Kidney capillary endothelial cell (primary cell): ENCODE data around the gene OPRM1.

Source experiments
- DNase-seq: peaks from one replicate; pipeline ENCODE4 v3.0.0-alpha.2; 2018; ENCODE audit warnings: low spot score

OPRM1 gene

GRCh38 chr6:154202958-154203357 lies 163.9 kb downstream of the OPRM1 start:
- no peak for DNase-seq

GRCh38 chr6:154206141-154206540 lies 167.1 kb downstream of the OPRM1 start:
- no peak for DNase-seq

DNA sequence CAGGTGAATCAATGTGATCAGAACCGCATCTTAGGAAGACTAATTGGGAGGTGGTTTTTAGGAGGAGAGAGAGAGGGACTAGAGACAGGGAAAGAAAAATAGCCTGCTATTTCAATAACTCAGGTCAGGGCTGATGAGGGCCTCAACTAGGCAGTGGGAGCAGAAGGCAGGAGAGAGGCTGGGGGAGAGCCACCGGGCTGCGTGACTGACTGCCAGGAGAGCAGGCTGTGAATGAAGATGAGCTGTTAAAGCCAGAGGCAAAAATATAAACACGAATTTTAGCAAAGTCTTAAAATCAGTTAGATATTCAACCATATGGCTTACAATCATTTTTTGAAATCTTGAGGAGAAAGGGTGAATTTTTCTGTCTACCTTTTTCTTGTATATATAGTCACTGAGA lies 168.0 kb downstream of the OPRM1 start:
- DNase-seq = no peak

DNA sequence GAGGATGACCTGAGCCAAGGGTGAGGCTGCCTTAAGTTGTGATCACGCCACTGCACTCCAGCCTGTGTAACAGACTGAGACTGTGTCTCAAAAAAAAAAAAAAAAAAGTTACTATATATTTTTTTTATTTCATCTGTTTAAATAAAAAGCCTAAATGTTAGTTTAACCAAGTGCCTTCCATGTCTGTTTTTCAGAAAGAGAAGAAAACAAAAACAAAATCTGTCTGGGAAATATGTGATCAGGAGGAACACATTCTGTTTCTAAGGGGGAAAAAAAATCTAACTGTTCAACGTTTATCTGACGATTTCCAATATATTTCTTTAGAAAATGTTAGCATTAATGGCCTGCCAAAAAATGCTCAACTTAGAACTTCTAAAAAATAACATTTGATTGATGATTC lies 170.5 kb downstream of the OPRM1 start:
- no peak for DNase-seq

DNA sequence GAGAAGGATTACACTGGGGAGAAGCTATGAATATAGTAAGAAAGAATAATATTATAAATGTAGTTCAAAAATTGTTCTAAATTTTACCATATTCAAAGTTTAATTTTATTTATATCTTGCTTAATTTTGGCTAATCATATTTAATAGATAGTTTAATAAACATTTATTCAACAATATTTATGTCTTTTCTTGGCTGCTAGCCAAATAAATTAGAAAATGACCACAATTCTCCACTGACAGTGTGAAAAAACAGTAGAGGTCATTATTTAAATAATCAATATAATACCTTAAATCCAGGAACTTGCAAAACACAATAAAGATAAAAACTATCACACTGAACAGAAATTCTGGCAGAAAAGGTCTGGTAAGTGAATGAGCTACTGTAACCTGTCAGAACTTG lies 171.6 kb downstream of the OPRM1 start:
- DNase-seq = no peak

DNA sequence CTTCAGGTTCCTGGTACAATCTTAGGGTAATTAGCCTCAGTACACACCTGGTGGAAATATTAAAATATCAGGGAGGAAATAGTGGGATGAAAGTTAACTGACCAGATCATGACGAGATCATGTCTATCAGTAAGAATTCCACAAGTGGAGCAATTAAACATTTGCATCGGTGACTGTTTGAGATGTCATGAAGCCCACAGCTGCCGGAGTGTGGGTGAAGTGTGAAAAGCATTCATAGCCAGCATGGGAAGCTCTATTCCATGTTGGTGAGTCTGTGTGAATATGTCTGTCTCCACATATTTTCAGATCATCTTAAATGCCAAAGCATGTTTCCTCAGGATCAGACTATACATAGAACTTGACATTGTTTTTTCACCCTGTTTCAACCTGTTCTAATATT lies 174.7 kb downstream of the OPRM1 start:
- DNase-seq = no peak

DNA sequence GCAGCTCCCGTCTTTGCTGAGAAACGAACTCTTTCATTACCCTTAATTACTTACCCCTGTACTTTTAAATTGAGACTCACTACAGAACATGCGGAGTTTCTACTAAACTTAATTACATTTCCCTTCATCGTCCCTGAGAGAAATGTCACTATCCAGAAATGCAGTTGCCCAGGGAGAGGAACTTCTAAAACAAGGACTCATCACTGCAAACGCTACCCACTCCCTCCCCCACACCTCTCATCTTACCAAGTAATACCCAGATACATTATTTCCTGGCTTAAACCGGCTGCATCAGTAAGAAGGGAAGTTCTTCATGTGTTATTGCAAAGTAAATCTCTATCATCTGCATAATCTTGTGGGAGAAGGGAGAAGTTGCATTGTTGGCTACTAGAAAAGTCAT lies 179.3 kb downstream of the OPRM1 start:
- DNase-seq = no peak

DNA sequence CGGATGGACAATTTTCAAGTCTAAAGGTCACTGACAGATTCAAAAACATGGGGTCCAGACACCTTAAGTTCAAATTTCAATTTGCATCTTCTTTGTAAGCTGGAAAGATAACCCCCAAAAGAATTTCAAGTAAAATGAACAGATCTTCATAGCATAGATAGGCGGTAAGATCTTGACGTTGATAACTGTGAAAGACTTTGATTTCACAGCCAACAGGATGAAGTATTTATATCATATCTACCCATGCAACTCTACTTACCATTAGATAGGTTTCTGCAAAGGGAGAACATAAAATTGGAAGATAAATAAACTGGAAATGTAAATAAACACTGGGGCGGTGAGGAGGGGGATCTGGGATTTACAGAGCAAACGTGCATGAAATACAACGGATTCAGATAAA lies 179.7 kb downstream of the OPRM1 start:
- no peak for DNase-seq

DNA sequence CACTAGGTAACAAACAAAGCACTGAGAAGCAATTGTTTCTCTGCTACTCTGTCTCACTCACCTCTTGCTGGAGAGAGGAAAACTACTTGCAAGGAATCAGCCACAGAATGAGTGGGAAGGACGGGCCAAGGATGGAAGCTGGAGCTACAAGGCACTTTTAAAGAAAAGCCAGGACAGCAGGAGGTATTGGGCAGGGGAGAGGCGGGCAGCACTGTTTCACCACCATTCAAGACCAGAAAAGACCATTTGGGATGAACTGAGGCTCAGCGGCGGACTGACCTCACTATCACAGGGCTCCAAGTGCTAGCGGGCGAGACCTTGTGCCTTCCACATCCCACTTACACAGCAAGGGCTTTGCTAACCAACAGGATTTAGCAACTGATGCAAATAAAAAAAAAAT lies 180.2 kb downstream of the OPRM1 start:
- no peak for DNase-seq

GRCh38 chr6:154222716-154223115 lies 183.7 kb downstream of the OPRM1 start:
- no peak for DNase-seq

DNA sequence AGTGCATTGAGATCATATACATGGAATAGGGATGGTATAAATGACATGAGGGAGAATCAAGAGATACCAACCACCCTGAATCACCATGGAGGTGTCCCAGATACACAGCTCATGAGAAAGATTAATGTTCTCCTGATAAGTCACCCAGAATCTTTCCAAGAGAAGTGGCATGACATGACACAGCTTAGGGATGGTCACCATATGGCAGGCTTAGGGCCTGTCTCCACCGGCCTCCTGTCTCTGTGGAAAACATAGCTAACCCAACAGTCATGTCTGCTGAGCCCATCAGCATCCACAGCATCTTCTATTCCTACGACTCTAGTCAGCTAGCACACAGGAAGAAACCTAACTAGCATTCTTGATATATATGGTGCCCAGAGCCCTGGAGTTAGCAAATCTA lies 184.3 kb downstream of the OPRM1 start:
- no peak for DNase-seq

DNA sequence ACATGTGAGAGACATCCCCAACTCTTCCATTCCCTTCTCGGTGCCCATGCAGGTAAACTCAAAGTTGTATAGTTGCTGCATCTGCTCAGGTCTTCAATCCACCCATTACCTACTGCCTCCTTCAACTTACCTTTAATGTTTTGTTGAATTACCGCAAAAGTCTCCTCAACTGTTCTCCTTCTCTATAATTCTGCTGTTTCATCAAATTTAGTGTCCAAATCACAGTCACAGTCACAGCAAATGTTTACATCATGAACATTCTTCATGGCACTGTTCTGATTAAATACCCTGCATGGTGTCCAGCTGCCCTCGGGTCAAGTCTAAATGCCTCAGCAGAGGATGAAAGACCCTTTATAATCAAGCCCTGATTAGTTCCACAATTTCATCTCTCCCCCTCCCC lies 187.4 kb downstream of the OPRM1 start:
- no peak for DNase-seq

- DNase-seq = no peak
These were observed 189.0 kb downstream of the OPRM1 start for GRCh38 chr6:154227862-154228520.

GRCh38 chr6:154228521-154228905 lies 189.5 kb downstream of the OPRM1 start:
- no peak for DNase-seq

DNA sequence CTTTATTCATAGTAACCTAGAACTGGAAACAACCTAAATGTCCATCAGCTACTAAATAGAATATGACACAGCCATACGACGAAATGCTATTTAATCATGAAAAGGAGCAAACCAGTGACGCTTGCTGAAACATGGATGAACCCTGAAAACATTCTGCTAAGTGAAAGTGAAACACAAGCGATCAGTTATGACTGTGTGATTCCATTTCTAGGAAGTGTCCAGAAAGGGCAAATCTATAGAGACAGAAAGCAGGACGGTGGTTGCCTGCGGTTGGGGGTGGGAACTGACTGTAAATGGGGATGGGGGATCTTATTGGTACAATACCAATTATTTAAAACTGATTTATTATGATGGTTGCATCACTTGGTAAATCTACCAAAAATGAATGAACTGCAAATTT lies 190.7 kb downstream of the OPRM1 start:
- DNase-seq = no peak

DNA sequence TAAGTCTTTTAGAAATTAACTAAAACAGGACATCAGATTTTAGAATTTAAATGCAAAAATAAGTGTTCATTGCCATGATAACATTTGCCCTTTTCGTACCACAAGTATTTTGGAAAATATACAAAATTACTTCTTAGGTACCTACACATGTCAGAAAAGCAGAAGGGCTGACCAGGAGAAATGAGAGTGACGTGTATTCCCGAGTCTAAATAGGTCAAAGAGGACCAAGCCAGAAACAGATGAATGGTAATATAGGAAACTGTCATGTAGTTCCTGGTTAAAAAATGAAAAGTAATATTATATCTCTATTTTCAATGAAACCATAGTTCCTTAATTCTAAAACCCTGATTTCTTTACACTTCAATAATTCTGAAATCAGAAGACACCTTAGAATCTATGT lies 191.4 kb downstream of the OPRM1 start:
- DNase-seq = no peak

DNA sequence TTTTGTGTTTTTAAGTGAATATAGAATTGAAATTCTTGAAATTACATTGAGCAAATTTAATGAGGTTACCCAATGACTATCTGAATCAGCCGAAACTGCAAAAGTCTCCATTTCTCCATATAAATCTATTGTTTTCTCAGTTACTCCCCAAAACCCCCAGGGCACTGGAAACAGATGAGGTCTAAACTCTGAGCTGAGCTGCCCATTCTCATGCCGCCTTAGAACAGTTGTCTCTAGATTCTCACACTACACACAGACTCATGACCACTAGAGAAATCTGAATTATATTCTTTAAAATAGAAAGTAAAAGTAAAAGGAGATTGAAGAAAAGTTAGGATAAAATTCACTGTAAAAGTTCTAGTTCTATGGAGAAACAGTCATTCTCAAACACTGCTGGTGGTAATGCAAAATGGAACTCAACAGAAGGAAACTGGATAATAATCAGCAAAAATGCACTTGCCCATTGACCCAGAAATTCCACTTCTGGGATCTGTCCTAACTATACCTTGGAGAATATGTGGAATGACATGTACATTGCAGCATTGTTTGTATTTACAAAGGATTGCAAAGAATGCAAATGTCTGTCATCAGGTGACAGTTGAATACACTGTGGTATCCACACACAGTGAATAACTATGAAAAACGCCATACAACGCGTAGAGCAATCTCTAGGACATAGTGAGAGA lies 192.0 kb downstream of the OPRM1 start:
- no peak for DNase-seq

DNA sequence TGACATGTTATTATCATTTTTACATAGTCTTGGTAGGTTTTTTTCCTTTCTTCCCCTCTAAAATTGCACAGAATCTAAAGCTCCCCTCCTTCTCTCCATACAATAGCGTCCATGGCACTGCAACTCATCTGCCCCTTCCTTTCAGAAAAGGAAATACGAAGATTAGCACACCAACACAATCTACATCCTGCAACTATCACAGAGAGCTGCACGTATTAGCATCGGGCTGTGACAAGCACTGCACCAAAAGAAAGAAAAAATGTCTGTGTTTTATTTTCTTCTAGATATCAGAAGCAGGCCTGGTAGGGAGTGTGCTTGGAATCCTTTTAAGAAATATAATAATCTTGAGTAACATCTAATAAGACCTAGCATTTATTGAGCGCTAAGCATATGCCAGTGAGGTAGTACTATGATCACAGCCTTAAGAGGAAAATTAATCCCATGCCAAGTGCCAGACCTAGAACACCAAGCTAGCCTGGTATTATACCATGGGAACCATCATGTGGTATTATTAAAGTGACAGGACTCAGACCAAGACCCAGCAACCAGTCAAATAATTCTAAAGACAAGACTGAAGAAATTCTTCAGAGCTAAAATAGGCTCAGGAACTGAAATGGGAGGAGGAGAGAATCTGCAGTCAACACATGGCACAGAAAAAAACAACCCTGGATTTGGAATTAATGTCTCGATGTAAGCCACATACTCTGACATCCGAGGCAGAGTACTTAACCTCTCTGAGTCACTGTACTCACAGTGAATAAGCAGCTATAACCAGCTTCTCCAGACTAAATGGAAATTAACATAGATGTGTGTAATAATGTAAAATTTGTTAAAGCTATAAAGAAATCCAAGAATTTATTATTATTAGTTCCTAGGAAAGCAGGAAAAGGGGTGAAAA lies 193.2 kb downstream of the OPRM1 start:
- no peak for DNase-seq

GRCh38 chr6:154233383-154233782 lies 194.3 kb downstream of the OPRM1 start:
- DNase-seq = no peak

DNA sequence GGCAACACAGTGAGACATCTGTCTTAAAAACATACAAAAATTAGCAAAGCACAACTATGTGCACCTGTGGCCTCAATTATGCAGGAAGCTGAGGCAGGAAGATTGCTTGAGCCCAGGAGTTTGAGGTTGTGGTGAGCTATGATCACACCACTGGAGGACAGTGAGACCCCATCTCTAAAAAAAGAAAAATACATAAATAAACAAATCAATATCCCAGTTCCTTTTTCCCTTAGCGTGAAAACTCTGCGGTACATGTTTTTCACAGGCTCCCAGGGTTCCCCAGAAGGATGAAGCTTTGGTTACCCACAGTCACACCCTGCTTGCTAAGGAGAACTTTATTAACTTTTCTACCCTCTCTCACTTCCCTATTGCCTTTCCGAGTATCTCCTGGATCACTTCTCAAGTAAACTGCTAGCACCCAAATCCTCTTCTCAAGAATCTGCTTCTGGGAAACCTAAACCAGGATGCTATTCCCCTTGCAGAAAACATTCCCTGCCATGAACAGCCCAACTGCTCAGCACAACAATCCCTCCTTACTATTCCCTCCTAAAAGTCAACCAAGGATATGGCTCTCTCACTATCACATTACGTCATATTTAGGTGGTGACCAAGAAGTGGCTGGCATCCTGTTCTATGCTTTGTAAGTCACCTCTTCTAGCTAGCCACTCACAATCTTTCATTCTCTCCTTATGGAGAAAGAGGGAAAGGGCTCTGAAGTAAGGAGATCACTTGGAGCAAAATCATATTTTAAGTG lies 195.2 kb downstream of the OPRM1 start:
- no peak for DNase-seq

DNA sequence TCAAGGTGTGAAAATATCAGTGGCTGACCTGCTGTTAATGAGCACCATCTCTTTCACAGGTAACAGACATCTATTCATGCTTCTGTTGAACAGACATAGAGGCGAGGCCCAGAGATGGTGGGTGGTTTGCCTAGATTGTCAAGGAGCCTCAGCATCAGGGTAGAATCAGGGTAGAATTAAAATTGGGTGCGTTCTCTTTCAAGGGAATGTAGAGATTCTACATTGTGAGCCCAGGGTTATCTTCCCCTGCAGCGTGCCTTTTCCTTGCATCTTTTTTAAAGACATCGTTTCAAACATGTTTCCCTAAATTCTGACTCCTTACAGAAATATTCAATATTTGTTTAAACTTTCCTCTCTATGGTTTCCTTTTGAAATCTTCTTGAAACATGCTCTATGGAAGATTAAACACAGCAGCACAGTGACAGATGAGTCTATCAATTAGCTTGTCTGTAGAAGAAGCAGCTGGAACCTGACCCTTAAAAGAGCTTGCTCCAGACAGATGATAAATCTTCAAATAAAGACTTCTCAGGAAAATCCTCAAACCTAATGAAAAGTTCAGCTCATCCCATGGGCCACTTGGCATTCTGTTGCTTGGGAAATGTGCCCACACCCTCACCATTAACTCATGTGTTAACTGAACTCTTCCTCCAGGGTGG lies 197.7 kb downstream of the OPRM1 start:
- DNase-seq = no peak

DNA sequence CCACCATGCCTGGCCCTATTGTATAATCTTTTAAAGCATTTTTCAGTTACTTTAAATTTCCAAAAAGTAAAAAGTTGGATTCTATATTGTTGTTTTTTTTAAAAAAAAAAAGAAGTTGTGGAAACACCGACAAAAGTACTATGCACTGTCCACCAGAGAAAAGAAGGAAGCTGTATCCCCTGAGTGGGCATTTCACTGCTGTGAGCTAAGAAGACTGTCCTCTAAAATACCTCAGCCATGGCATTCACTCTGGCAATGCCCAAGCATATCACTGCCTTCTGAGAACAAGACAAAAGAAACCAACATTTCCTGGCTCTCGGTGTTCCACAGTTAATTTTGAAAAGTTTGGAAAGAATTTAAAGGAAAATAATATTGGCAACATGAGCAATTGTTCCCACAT lies 199.8 kb downstream of the OPRM1 start:
- no peak for DNase-seq
